ENCODE data around the gene GCNT4.

DNA sequence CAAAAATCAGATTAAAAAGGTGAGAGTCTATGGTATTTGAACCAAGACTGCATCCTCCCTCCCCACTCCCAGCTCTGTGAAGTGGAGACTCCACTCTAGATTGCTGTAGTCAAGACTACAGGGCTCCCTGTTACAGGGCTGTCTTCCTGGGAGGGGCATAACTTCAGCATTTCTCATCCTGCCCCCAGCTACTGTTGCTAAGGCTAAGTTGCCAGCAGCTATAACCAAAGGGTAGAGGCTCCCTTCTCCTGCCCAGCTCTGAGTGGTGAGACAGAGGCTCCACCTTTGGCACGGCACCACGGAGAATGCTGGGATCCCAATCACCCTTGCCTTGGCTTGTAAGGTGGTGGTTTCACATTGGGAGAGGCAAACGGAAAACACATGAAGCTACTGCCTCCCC, 39.2 kb upstream of the GCNT4 start:
- TF ChIP-seq, protein P1, sequence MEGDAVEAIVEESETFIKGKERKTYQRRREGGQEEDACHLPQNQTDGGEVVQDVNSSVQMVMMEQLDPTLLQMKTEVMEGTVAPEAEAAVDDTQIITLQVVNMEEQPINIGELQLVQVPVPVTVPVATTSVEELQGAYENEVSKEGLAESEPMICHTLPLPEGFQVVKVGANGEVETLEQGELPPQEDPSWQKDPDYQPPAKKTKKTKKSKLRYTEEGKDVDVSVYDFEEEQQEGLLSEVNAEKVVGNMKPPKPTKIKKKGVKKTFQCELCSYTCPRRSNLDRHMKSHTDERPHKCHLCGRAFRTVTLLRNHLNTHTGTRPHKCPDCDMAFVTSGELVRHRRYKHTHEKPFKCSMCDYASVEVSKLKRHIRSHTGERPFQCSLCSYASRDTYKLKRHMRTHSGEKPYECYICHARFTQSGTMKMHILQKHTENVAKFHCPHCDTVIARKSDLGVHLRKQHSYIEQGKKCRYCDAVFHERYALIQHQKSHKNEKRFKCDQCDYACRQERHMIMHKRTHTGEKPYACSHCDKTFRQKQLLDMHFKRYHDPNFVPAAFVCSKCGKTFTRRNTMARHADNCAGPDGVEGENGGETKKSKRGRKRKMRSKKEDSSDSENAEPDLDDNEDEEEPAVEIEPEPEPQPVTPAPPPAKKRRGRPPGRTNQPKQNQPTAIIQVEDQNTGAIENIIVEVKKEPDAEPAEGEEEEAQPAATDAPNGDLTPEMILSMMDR (IDR thresholded peaks at IDR 0.05 in 8 of 11, conservative IDR thresholded peaks at IDR 0.05 in 3 of 11), result no peak
- no peak for TF ChIP-seq POLR2A (IDR thresholded peaks at IDR 0.05)

Measured in spleen (tissue), 7 donors.